NOMO-1 treated with DMSO at 0.1 percent for 48 hours (cell line): ENCODE data around the gene LRSAM1.
"Not testable (repeated sequence)": the region's sequence is repeated elsewhere in the genome, so short reads cannot be mapped to it uniquely, and the experiment has no call there.

Experiments used
- DNase-seq: peaks from one replicate; lab custom pipeline; 2025; ENCODE audit not compliant: unreplicated experiment; lab: John Stamatoyannopoulos, UW

LRSAM1 gene

DNA sequence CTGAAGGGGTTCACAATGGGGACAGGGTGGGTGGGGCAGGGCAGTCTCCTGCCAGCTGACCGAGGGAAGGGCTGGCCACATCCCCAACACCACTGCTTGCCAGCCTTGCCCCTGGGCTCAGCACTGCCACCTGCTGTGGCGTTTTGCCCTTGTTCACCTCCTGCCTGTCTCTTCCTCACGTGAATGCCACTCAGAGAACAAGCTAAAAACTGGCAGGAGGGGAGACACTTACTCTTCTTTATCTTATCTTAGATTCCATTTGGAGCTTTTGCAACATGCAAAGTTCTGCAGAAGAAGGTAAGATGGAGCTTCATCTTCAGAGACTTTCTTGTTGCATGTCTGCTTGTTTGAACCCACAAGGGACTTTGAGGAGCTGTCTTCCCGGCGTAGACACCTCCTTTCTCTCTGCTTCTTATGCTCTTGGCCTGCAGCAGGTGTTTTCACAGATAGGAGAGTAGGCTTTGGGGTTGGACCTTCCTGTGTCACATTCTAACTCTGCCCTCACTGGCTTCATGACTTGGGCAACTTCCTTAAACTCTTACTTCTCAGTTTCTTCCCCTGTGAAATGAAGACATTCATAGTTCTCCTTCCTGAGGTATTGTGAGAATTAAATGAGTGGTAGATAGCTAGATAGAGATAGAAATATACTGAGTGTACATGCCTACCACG lies 4.1 kb downstream of the LRSAM1 start:
- peak; percentile 89 for DNase-seq

- no peak for DNase-seq
Measured at GRCh38 chr9:127457191-127457878, 6.0 kb downstream of the LRSAM1 start.

DNA sequence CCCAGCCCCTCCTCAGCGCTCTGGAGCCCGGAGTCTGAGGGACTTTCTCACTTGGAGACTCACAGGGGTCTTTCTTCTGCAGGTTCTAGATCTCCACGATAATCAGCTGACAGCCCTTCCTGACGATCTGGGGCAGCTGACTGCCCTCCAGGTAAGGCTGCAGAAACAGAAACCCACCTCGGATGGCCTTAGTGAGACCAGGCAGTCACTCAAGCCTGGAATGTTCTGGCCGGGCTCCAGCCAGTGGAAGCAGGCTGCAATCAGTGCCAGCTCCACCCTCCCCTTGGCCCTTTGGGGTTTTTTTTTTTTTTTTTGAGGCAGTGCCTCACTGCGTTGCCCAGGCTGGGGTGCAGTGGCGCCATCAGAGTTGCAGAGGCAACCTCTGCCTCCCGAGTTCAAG lies 7.6 kb downstream of the LRSAM1 start:
- no peak for DNase-seq

- DNase-seq = no peak
Measured at GRCh38 chr9:127463382-127463781, 12.1 kb downstream of the LRSAM1 start.

DNA sequence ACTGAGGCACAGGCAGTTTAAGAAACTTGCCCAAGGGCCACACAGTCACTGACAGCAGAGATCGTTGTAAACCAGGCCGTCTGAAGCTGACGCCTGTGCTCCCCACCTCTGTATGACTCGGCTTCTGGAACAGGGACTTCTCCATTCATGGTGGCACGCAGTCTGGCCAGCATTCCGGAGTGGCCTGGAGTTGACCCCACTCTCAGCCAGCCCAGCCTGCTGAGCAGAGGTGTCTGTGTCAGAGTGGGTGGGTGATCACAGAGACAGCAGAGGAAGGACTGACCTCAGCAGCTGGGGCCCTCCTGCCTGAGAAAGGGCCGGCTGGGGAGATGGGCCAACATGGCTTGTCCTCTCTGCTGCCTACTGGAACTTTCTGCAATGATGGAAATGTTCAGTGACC lies 12.6 kb downstream of the LRSAM1 start:
- DNase-seq = no peak

GRCh38 chr9:127466407-127466917 lies 15.2 kb downstream of the LRSAM1 start:
- not testable (repeated sequence) for DNase-seq

- DNase-seq = no peak
Measured at GRCh38 chr9:127467621-127468020, 16.3 kb downstream of the LRSAM1 start.

DNA sequence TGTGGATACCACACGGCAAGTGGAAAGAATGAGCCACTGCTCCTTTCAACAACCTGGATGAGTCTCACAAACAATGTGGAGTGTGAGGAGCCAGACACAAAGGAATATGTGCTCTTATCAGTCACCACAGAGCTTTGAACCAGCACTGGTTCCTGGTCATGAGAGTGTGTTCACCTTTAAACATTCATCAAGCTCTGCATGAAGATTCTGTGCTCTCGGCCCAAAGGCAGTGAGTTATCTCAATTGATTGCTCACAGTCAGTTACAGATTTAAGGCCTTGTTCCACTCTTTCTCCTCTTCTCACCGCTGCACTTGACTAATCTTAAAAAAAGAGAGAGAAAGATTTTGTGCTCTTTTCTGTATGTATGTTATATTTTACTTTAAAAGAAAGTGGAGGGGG lies 19.4 kb downstream of the LRSAM1 start:
- DNase-seq = no peak

GRCh38 chr9:127473501-127473900 lies 22.2 kb downstream of the LRSAM1 start:
- DNase-seq = no peak

DNA sequence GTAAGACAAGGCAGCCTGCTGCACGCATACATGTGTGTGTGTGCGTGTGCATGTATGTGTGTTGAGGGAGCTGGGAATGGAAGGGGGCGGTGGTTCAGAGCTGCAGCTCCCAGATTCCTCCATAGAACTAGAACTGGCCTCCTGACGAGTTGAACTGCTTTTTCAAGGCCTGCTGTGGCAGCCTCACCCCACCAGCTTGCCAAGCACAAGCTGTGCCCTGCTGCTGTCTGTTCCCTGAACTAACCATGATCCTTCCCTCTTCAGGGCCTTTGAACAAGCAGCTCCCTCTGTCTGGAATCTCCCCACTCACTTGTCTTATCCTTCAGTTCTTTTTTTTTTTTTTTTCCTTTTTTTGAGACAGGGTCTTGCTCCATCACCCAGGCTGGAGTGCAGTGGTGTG lies 22.6 kb downstream of the LRSAM1 start:
- no peak for DNase-seq

DNA sequence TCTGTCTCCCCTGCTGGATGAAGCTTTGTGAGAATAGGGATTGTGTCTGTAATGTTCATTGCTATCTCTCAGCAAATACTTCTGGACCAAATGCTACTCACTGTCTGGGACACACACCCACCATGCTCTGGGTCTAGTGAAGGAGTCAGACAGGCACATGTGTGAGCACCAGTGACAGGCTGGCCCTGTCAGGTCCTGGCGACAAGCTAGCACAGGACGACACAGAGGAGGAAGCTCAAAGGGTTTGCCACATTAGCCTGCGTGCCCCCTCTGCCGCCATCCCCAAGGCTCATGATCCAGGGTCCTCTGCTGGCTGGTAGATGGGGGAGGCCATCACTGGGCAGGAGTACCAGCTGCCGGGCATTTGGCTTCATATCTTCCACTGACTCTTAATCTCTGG lies 23.3 kb downstream of the LRSAM1 start:
- DNase-seq = no peak

- DNase-seq = no peak
Measured at GRCh38 chr9:127479507-127480081, 28.3 kb downstream of the LRSAM1 start.

- no peak for DNase-seq
Measured at GRCh38 chr9:127482662-127483061, 31.4 kb downstream of the LRSAM1 start.

- no peak for DNase-seq
Measured at GRCh38 chr9:127485995-127486394, 34.7 kb downstream of the LRSAM1 start.

DNA sequence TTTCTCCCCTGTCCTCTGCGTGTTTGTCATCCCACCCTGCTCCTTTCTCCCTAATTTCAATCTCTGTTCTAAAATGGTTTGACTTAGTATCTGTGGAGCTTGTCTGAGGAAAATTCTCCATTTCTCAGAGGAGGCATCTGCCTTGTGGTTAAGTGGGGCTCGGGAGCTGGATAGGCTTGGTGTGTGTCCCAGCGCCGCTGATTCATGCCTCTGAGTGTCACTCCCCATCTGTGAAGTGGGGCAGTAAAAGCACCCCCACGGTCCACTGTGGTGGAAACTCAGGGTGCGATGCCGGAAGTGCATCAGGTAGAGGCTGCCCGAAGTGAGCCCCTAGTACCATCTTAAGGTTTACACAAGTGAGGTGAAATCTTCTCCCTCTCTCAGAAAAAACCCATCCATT lies 37.6 kb downstream of the LRSAM1 start:
- DNase-seq = no peak

DNA sequence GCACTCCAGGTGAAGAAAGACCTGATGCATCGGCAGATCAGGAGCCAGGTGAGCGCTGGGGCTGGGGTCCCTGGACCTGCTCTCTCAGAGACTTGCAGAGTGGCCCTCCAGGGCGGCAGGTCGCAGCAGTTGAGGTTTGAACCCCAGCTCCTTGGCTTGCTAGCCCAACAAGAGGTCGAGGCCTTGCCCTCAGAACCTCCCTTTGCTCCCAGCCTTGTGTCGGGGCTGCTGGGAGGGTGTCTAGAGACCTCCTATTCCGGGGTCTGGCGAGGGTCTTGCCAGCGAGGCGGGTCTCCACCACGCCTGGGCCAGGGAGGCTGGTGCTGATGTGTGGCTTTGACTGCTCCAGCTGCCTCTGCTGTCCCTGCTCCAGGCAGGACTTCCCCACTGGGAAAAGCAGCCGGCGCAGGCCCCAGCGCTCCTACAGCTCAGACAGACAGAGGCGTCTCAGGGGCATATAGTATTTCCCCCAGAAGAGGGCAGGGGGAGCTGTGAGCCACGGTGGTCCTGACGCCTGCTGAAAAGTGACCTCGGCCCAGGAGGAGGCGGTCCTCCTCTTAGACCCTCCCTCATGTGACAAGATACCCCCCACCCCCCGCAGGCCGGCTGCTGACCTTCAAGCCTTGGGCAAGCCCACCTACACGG lies 38.3 kb downstream of the LRSAM1 start:
- DNase-seq = no peak

- DNase-seq = no peak
Measured at GRCh38 chr9:127490535-127491230, 39.4 kb downstream of the LRSAM1 start.

- DNase-seq = no peak
Measured at GRCh38 chr9:127491516-127491915, 40.2 kb downstream of the LRSAM1 start.

GRCh38 chr9:127492616-127493015 lies 41.3 kb downstream of the LRSAM1 start:
- no peak for DNase-seq

DNA sequence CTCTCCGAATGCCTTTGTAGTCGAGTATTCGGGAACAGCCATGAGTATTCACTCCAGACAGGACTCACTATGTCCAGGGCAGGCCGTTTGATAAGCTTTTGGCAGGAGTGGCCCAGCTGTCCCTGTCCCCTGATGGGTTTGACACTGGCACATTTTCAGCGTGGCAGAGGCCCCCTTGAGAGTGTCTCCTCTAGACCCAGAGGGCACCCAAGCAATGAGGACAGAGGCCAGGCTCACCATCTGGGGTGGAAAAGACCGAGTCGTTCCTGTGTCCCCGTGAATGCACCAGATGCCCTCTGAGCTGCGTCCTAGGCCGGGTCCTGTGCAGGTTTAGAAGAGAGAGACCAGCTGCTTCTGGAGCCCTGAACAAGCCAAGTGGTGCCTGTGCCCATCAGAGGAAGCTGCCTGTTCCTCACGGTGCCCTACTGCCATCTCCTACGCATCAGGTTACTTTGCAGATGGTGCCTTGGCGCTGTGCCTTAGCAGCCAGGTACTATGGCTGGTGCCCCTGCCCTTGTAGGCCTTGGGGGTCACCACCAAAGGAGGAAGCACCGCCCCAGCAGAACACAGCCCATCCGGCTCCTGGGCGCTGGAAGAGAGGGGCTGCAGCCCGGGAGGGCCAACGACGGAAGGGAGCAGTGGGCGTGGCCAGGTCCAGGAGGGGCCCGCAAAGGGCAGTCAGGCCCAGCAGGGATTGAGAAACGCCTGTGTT lies 42.4 kb downstream of the LRSAM1 start:
- DNase-seq = no peak

- no peak for DNase-seq
Measured at GRCh38 chr9:127494304-127494702, 43.0 kb downstream of the LRSAM1 start.
